HL-60 (cell line): ENCODE results near the gene TRPV5.

Source experiments
- DNase-seq, 2 experiments: peaks; one replicate each; pipeline ENCODE4 v3.0.0-alpha.2; 2010 to 2020; ENCODE audit warnings: low read depth in 1 of 2, low spot score in 1 of 2
- H3K27ac ChIP-seq: fragments of 250-450 bp; sonication (Bioruptor Pico); replicated peaks from 2 replicates; pipeline ENCODE4 v1.5.1; 2020; ENCODE audit warnings: mild to moderate bottlenecking, moderate library complexity
- H3K27me3 ChIP-seq: fragments of 250-450 bp; sonication (Bioruptor Pico); 2 replicates; pipeline ENCODE4 v1.5.1; 2021; ENCODE audit warnings: mild to moderate bottlenecking, moderate library complexity; ENCODE audit not compliant: insufficient read depth, poor library complexity, severe bottlenecking
- H3K4me3 ChIP-seq: replicated peaks from 2 replicates; pipeline ENCODE4 v1.5.1; 2011; ENCODE audit warnings: mild to moderate bottlenecking, control low read depth, low read length; ENCODE audit not compliant: insufficient read depth
- GABPA ChIP-seq: IDR thresholded peaks from 2 replicates; pipeline ENCODE4 v1.6.1; 2012; ENCODE audit warnings: low read depth
- POLR2AphosphoS5 ChIP-seq: IDR thresholded peaks from 2 replicates; pipeline ENCODE4 v1.6.1; 2012; ENCODE audit warnings: low read depth
- SPI1 ChIP-seq: IDR thresholded peaks from 2 replicates; pipeline ENCODE4 v1.6.1; 2012; ENCODE audit warnings: low read depth, mild to moderate bottlenecking, borderline replicate concordance
- TF ChIP-seq, protein P1 (sequence below): IDR thresholded peaks from 2 replicates; pipeline ENCODE4 v1.6.1; 2012; ENCODE audit warnings: low read depth; ENCODE audit not compliant: insufficient replicate concordance
- TF ChIP-seq, protein P2 (sequence below): IDR thresholded peaks from one replicate; pipeline ENCODE4 v1.5.1; 2011; ENCODE audit warnings: low read length, control low read depth, inconsistent platforms; ENCODE audit not compliant: insufficient read depth

TRPV5 gene

GRCh38 chr7:142864980-142865747 is 68.4 kb downstream of the TRPV5 start:
- Histone ChIP-seq H3K4me3 (no peak overlapping the region), H3K27me3 (no peaks in the 10 kb centered on the region), H3K27ac (no peak overlapping the region)
- TF ChIP-seq GABPA (no peak), SPI1 (no peak), POLR2AphosphoS5 (no peak)
- TF ChIP-seq, protein P1, sequence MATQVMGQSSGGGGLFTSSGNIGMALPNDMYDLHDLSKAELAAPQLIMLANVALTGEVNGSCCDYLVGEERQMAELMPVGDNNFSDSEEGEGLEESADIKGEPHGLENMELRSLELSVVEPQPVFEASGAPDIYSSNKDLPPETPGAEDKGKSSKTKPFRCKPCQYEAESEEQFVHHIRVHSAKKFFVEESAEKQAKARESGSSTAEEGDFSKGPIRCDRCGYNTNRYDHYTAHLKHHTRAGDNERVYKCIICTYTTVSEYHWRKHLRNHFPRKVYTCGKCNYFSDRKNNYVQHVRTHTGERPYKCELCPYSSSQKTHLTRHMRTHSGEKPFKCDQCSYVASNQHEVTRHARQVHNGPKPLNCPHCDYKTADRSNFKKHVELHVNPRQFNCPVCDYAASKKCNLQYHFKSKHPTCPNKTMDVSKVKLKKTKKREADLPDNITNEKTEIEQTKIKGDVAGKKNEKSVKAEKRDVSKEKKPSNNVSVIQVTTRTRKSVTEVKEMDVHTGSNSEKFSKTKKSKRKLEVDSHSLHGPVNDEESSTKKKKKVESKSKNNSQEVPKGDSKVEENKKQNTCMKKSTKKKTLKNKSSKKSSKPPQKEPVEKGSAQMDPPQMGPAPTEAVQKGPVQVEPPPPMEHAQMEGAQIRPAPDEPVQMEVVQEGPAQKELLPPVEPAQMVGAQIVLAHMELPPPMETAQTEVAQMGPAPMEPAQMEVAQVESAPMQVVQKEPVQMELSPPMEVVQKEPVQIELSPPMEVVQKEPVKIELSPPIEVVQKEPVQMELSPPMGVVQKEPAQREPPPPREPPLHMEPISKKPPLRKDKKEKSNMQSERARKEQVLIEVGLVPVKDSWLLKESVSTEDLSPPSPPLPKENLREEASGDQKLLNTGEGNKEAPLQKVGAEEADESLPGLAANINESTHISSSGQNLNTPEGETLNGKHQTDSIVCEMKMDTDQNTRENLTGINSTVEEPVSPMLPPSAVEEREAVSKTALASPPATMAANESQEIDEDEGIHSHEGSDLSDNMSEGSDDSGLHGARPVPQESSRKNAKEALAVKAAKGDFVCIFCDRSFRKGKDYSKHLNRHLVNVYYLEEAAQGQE = no peak
- TF ChIP-seq, protein P2, sequence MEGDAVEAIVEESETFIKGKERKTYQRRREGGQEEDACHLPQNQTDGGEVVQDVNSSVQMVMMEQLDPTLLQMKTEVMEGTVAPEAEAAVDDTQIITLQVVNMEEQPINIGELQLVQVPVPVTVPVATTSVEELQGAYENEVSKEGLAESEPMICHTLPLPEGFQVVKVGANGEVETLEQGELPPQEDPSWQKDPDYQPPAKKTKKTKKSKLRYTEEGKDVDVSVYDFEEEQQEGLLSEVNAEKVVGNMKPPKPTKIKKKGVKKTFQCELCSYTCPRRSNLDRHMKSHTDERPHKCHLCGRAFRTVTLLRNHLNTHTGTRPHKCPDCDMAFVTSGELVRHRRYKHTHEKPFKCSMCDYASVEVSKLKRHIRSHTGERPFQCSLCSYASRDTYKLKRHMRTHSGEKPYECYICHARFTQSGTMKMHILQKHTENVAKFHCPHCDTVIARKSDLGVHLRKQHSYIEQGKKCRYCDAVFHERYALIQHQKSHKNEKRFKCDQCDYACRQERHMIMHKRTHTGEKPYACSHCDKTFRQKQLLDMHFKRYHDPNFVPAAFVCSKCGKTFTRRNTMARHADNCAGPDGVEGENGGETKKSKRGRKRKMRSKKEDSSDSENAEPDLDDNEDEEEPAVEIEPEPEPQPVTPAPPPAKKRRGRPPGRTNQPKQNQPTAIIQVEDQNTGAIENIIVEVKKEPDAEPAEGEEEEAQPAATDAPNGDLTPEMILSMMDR = no peak
- DNase-seq = no peak

GRCh38 chr7:142863891-142864685 is 69.5 kb downstream of the TRPV5 start:
- Histone ChIP-seq H3K27me3 (no peaks in the 10 kb centered on the region), H3K27ac (no peak overlapping the region), H3K4me3 (no peak overlapping the region)
- DNase-seq = no peak
- TF ChIP-seq, protein P1 = no peak
- no peak for TF ChIP-seq POLR2AphosphoS5
- TF ChIP-seq GABPA = no peak
- no peak for TF ChIP-seq SPI1
- TF ChIP-seq, protein P2 = no peak

GRCh38 chr7:142862786-142863400 is 70.7 kb downstream of the TRPV5 start:
- TF ChIP-seq POLR2AphosphoS5 = no peak
- TF ChIP-seq, protein P1 = no peak
- TF ChIP-seq SPI1 = no peak
- no peak for TF ChIP-seq GABPA
- TF ChIP-seq, protein P2 = no peak
- no peak for DNase-seq
- Histone ChIP-seq H3K27me3 (no peaks in the 10 kb centered on the region), H3K27ac (no peak overlapping the region), H3K4me3 (no peak overlapping the region)
